ENCODE measurements around the gene IFT74. TPM values are rescaled to one million over a fixed set of nuclear protein-coding genes. Genes with fewer than 3 reads are reported as not detected.

Gene IFT74
- 10 to 100 TPM; 19.1 to 31.5 (median 25.4) TPM for total RNA-seq

DNA sequence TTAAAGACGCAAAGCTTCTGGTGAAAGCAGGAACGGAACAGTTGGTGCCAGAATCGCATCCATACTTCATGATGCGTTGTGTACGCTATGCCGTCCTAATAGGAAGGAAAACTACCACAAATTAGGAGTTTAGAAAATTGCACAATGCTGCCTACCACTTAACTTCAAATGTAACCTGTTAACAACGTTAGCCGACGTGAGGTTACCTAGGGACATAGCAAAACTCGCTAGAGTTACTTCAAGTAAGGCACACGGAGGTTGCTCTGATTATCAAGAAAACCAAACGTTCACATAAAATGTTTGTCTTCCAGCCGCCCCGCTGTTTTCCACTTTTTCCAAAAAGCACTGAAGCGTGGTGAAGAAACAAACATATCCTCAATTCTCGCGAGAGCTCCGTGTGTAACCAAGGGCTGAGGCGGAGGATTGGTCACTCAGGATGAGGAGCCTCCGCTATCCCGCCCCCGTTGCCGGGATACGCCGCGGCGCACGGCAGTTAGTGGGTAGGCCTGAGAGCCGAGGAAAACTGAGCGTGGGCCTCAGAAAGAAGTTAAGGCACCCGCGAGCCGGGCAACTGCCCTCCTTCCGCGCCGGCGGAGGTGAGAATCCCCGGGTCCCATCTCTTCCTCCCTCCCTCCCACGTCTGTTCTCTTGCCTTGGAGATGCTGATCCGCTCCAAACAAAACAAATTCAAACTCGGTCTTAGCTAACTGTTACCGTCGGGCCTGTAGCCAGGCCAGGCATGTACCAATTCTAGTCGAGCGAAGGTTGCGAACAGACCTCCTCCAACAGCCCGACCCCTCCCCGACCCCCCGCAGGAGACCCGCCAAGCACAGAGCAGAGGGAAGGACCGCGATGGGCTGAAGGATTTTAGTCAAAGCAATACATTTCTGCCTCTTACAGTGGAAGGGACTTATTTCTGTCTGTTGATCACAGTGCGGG is at the start of gene IFT74:
IFT74 (plus strand) TSS at position 492 of the 939 bp plus-strand sequence. CDS start 5,556 bp downstream, outside the sequence.
- intact Hi-C loops (cut with DNase I; ENCODE audit: low total_unique reads): no loop called here
- Histone ChIP-seq H3K4me3 (peak within 1 kb of the TSS; percentile 60 to 61), H3K9me3 (no peaks in the 10 kb centered on the region), H3K27me3 (no peaks in the 10 kb centered on the region), H3K36me3 (no peaks in the 10 kb centered on the region), H3K4me1 (no peaks in the 10 kb centered on the region), H3K27ac (peak within 1 kb of the TSS; percentile 90 to 95)
- peak; percentile 96 to 99 for DNase-seq
- TF ChIP-seq CTCF (IDR thresholded peaks at IDR 0.05) (no peak), POLR2A (IDR thresholded peaks at IDR 0.05) (peak; percentile 68 to 74)

DNA sequence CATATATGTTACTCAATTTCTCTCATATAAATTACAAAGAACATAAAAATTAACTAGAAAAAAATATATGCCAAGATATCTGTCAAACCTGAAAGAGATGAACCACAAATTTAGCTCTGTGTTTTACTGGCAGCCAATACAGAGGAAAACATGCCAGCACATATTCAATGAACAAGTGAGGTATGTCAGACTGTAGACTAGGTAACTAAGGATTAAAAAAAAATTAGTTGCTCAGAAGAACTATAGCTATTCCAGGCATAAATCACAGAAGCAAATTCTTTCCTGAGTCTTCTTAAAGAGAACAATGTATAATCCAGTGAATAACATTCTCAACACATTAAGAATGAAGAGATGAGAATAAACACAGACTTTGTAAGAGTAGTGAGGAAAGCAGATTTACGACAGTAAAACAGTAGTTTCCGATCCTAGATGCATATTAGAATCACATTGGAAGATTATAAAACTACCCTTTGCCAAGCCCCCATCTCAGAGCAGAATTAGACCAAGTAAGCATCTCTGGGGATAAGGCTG is 43.0 kb upstream of the IFT74 start:
- H3K4me1 ChIP-seq: no peaks in the 10 kb centered on the region
- no peak for DNase-seq
- H3K36me3 ChIP-seq: peaks cover 0 to 2% of the 10 kb centered on the region in 2 donors
- H3K4me3 ChIP-seq: no peak overlapping the region
- H3K27ac ChIP-seq: no peak overlapping the region
- TF ChIP-seq CTCF (IDR thresholded peaks at IDR 0.05): no peak
- no peak for TF ChIP-seq POLR2A (IDR thresholded peaks at IDR 0.05)
- intact Hi-C loops (cut with DNase I; ENCODE audit: low total_unique reads): no loop called here
- no peaks in the 10 kb centered on the region for H3K27me3 ChIP-seq
- H3K9me3 ChIP-seq: no peaks in the 10 kb centered on the region

GRCh38 chr9:26919698-26920097 is 36.5 kb upstream of the IFT74 start:
- intact Hi-C loops (cut with DNase I; ENCODE audit: low total_unique reads): no loop called here
- H3K27me3 ChIP-seq: no peaks in the 10 kb centered on the region
- TF ChIP-seq POLR2A (IDR thresholded peaks at IDR 0.05) (no peak), CTCF (IDR thresholded peaks at IDR 0.05) (no peak)
- no peak overlapping the region for H3K27ac ChIP-seq
- H3K9me3 ChIP-seq: no peaks in the 10 kb centered on the region
- H3K4me3 ChIP-seq: no peak overlapping the region
- no peaks in the 10 kb centered on the region for H3K4me1 ChIP-seq
- DNase-seq: no peak
- no peaks in the 10 kb centered on the region for H3K36me3 ChIP-seq

DNA sequence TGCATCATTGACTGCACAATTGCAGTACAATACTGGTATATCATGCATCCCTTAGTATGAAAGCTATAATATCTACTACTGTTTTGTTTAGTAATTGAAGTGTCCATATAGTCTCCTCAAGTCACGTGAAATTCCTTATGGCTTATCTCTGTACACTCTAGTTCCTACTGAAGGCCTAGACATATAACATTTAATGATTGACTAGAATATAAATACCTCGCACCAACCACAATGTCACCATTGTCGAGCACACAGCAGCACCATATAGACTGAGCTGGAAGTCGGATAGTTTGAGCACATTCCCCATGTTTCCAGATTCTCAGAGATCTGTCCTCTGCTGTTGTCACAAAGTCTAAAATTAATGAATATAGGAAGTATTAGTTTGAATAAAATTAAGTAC is 30.6 kb upstream of the IFT74 start:
- intact Hi-C loops (cut with DNase I; ENCODE audit: low total_unique reads): no loop called here
- Histone ChIP-seq H3K4me3 (no peak overlapping the region), H3K36me3 (no peaks in the 10 kb centered on the region), H3K9me3 (no peaks in the 10 kb centered on the region), H3K27ac (no peak overlapping the region), H3K27me3 (no peaks in the 10 kb centered on the region), H3K4me1 (no peaks in the 10 kb centered on the region)
- no peak for DNase-seq
- TF ChIP-seq CTCF (IDR thresholded peaks at IDR 0.05) (no peak), POLR2A (IDR thresholded peaks at IDR 0.05) (no peak)

DNA sequence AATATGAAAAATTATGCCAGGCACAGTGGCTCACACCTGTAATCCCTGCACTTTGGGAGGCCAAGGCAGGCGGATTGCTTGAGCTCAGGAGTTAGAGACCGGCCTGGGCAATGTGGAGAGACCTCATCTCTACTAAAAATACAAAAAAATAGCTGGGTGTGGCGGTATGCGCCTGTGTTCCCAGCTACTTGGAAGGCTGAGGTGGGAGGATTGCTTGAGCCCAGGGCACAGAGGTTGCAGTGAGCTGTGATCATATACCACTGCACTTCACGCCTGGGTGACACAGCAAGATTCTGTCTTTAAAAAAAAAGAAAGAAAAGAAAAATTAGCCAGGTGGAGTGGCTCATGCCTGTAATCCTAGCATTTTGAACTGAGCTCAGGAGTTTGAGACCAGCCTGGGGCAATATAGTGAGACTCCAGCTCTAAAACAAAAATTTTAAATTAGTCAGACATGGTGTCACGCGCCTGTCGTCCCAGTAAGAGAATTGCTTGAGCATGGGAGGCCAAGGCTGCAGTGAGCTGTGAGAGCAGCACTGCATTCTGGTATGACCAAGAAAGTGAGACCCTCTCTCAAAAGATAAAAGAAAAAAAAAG is 27.2 kb upstream of the IFT74 start:
- Histone ChIP-seq H3K9me3 (no peaks in the 10 kb centered on the region), H3K36me3 (no peaks in the 10 kb centered on the region), H3K27me3 (no peaks in the 10 kb centered on the region), H3K4me3 (no peak overlapping the region), H3K4me1 (no peaks in the 10 kb centered on the region), H3K27ac (no peak overlapping the region)
- intact Hi-C loops (cut with DNase I; ENCODE audit: low total_unique reads): no loop called here
- no peak for DNase-seq
- TF ChIP-seq POLR2A (IDR thresholded peaks at IDR 0.05): no peak
- no peak for TF ChIP-seq CTCF (IDR thresholded peaks at IDR 0.05)

Data from uterus (tissue), 4 donors.